Neural cell (in vitro differentiated cells): Measurements from ENCODE around the gene ADGRD2.

Experiments
- EZH2 ChIP-seq: fragments of 200-600, 300-800 bp; shearing (Covaris generic), sonication (generic); IDR thresholded peaks from 2 replicates; pipeline ENCODE4 v1.6.1; 2014; ENCODE audit warnings: antibody characterized with exemption, low read length, borderline replicate concordance, mild to moderate bottlenecking; ENCODE audit not compliant: insufficient read depth, poor library complexity, severe bottlenecking
- POLR2AphosphoS5 ChIP-seq: IDR thresholded peaks from 2 replicates; pipeline ENCODE4 v1.6.1; 2012
- REST ChIP-seq: IDR thresholded peaks from 2 replicates; pipeline ENCODE4 v1.6.1; 2012; ENCODE audit warnings: borderline replicate concordance
- TF ChIP-seq, protein P1 (sequence below): fragments of 450-650 bp; IDR thresholded peaks from 2 replicates; pipeline ENCODE4 v1.5.1; 2014; ENCODE audit warnings: antibody characterized with exemption, mild to moderate bottlenecking, moderate library complexity; ENCODE audit not compliant: poor library complexity, severe bottlenecking

DNA sequence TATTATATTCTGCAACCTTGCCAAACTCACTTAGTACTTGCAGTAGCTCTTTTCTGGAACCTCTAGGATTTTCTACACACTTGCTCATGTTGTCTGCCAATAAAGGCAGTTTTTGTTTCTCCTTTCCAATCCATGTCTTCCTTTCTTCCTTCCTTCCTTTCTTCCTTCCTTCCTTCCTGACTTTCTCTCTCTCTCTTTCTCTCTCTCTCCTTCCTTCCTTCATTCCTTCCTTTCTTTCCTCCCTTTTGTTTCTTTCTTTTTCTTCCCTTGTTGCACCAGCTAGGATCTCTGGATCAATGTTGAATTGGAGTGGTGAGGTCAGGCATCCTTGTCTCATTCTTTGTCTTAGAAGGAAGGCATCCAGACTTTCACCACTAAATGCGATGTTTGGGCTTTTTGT lies 12.5 kb downstream of the ADGRD2 start:
- TF ChIP-seq, protein P1, sequence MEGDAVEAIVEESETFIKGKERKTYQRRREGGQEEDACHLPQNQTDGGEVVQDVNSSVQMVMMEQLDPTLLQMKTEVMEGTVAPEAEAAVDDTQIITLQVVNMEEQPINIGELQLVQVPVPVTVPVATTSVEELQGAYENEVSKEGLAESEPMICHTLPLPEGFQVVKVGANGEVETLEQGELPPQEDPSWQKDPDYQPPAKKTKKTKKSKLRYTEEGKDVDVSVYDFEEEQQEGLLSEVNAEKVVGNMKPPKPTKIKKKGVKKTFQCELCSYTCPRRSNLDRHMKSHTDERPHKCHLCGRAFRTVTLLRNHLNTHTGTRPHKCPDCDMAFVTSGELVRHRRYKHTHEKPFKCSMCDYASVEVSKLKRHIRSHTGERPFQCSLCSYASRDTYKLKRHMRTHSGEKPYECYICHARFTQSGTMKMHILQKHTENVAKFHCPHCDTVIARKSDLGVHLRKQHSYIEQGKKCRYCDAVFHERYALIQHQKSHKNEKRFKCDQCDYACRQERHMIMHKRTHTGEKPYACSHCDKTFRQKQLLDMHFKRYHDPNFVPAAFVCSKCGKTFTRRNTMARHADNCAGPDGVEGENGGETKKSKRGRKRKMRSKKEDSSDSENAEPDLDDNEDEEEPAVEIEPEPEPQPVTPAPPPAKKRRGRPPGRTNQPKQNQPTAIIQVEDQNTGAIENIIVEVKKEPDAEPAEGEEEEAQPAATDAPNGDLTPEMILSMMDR: no peak
- TF ChIP-seq EZH2 (no peak), POLR2AphosphoS5 (no peak), REST (no peak)
